Activated naive CD4-positive, alpha-beta T cell treated with anti-CD3 and anti-CD28 coated beads, Interleukin-2, amount 50 U/mL, for 72 hours (primary cell): ENCODE results near the gene EEIG1. TPM values are rescaled to one million over a fixed set of nuclear protein-coding genes. Genes with fewer than 3 reads are reported as not detected.

Experiments used
- ATAC-seq, 2 donors: fragments of 150-1000 bp; cut with Tn5 transposase; 2 replicates each; pipeline ENCODE4 v1.10.0; 2021; ENCODE audit warnings: mild to moderate bottlenecking in 2 of 2, moderate library complexity in 2 of 2
- DNase-seq, 2 donors: peaks; one replicate each; pipeline ENCODE4 v3.0.0; 2021 to 2022; ENCODE audit warnings: low spot score in 2 of 2
- H3K27ac Mint-ChIP-seq, 2 donors: one replicate each; pipeline ENCODE4 v1.8.0; 2022; ENCODE audit warnings: mild to moderate bottlenecking in 2 of 2, mixed read lengths in 2 of 2
- H3K36me3 Mint-ChIP-seq, 2 donors: one replicate each; pipeline ENCODE4 v1.8.0; 2022; ENCODE audit warnings: mixed read lengths in 2 of 2
- H3K9me3 Mint-ChIP-seq, 2 donors: one replicate each; pipeline ENCODE4 v1.8.0; 2022; ENCODE audit warnings: mixed read lengths in 2 of 2
- total RNA-seq, 2 donors: library from RNA; stranded (reverse); gene quantifications; one replicate each; pipeline ENCODE4 v1.2.3, GENCODE V29; 2022

Gene EEIG1
- total RNA-seq, 2 donors from 2014 or later, result 63.1 to 96.5 TPM

- ATAC-seq, result peak in 1 of 2 donors; percentile 19
- H3K9me3 Mint-ChIP-seq, result peaks cover 4 to 5% of the 10 kb centered on the region in 2 donors
- H3K27ac Mint-ChIP-seq, result peak overlapping the region; percentile 87 to 92
- peaks cover 15 to 16% of the 10 kb centered on the region in 2 donors for H3K36me3 Mint-ChIP-seq
- DNase-seq, result no peak
These were observed 25.7 kb upstream of the EEIG1 start for GRCh38 chr9:128006332-128006996.

GRCh38 chr9:128005923-128006322 lies 25.1 kb upstream of the EEIG1 start:
- peak in 1 of 2 donors; percentile 11 for ATAC-seq
- no peak for DNase-seq
- peaks cover 4 to 5% of the 10 kb centered on the region in 2 donors for H3K9me3 Mint-ChIP-seq
- H3K36me3 Mint-ChIP-seq, result peaks cover 15 to 16% of the 10 kb centered on the region in 2 donors
- peak overlapping the region; percentile 87 to 92 for H3K27ac Mint-ChIP-seq

- ATAC-seq (no peak), DNase-seq (no peak)
These were observed 23.3 kb upstream of the EEIG1 start for GRCh38 chr9:128003966-128004604.

GRCh38 chr9:128002959-128003358 lies 22.2 kb upstream of the EEIG1 start:
- ATAC-seq (no peak), DNase-seq (no peak)
- no peak overlapping the region for H3K27ac Mint-ChIP-seq
- H3K36me3 Mint-ChIP-seq, result peaks cover 7% of the 10 kb centered on the region in 2 donors
- peaks cover 2 to 3% of the 10 kb centered on the region in 2 donors for H3K9me3 Mint-ChIP-seq

More at GRCh38 chr9:128003966-128004604, 23.3 kb upstream of the EEIG1 start:
- Mint-ChIP-seq H3K27ac (no peak overlapping the region), H3K36me3 (peaks cover 15 to 16% of the 10 kb centered on the region in 2 donors), H3K9me3 (peaks cover 4 to 5% of the 10 kb centered on the region in 2 donors)

- ATAC-seq (no peak), DNase-seq (no peak)
- no peak overlapping the region for H3K27ac Mint-ChIP-seq
- no peaks in the 10 kb centered on the region for H3K9me3 Mint-ChIP-seq
- no peaks in the 10 kb centered on the region for H3K36me3 Mint-ChIP-seq
These were observed 21.1 kb upstream of the EEIG1 start for GRCh38 chr9:128001779-128002298.

GRCh38 chr9:128001151-128001778 lies 20.5 kb upstream of the EEIG1 start:
- H3K9me3 Mint-ChIP-seq, result no peaks in the 10 kb centered on the region
- DNase-seq (no peak), ATAC-seq (no peak)
- H3K27ac Mint-ChIP-seq, result no peak overlapping the region
- no peaks in the 10 kb centered on the region for H3K36me3 Mint-ChIP-seq

- ATAC-seq, result no peak
- H3K36me3 Mint-ChIP-seq, result no peaks in the 10 kb centered on the region
- no peaks in the 10 kb centered on the region for H3K9me3 Mint-ChIP-seq
- no peak overlapping the region for H3K27ac Mint-ChIP-seq
- no peak for DNase-seq
These were observed 18.7 kb upstream of the EEIG1 start for GRCh38 chr9:127999461-127999860.

- DNase-seq, result no peak
- Mint-ChIP-seq H3K36me3 (no peaks in the 10 kb centered on the region), H3K27ac (no peak overlapping the region), H3K9me3 (no peaks in the 10 kb centered on the region)
- ATAC-seq, result no peak
These were observed 12.9 kb upstream of the EEIG1 start for GRCh38 chr9:127993721-127994120.

GRCh38 chr9:127991757-127992274 lies 11.0 kb upstream of the EEIG1 start:
- DNase-seq (no peak), ATAC-seq (no peak)
- Mint-ChIP-seq H3K9me3 (no peaks in the 10 kb centered on the region), H3K36me3 (no peaks in the 10 kb centered on the region), H3K27ac (peak overlapping the region in 1 of 2 donors; percentile 55)

GRCh38 chr9:127991017-127991756 lies 10.4 kb upstream of the EEIG1 start:
- no peak for DNase-seq
- peak overlapping the region in 1 of 2 donors; percentile 55 for H3K27ac Mint-ChIP-seq
- ATAC-seq, result peak; percentile 29 to 77
- H3K9me3 Mint-ChIP-seq, result no peaks in the 10 kb centered on the region
- no peaks in the 10 kb centered on the region for H3K36me3 Mint-ChIP-seq

- no peak for ATAC-seq
- no peaks in the 10 kb centered on the region for H3K9me3 Mint-ChIP-seq
- no peak for DNase-seq
- no peaks in the 10 kb centered on the region for H3K36me3 Mint-ChIP-seq
- H3K27ac Mint-ChIP-seq, result no peak overlapping the region
These were observed 9.8 kb upstream of the EEIG1 start for GRCh38 chr9:127990554-127990953.

- no peaks in the 10 kb centered on the region for H3K9me3 Mint-ChIP-seq
- ATAC-seq (no peak), DNase-seq (no peak)
- no peak overlapping the region for H3K27ac Mint-ChIP-seq
- H3K36me3 Mint-ChIP-seq, result no peaks in the 10 kb centered on the region
These were observed 8.3 kb upstream of the EEIG1 start for GRCh38 chr9:127989094-127989493.

GRCh38 chr9:127987103-127987614 lies 6.4 kb upstream of the EEIG1 start:
- DNase-seq, result no peak
- H3K36me3 Mint-ChIP-seq, result peaks cover 0 to 4% of the 10 kb centered on the region in 2 donors
- ATAC-seq, result no peak
- no peak overlapping the region for H3K27ac Mint-ChIP-seq
- H3K9me3 Mint-ChIP-seq, result no peaks in the 10 kb centered on the region

GRCh38 chr9:127985011-127985410 lies 4.2 kb upstream of the EEIG1 start:
- no peaks in the 10 kb centered on the region for H3K9me3 Mint-ChIP-seq
- ATAC-seq (no peak), DNase-seq (no peak)
- H3K27ac Mint-ChIP-seq, result peak overlapping the region in 1 of 2 donors; percentile 17
- peaks cover 6 to 10% of the 10 kb centered on the region in 2 donors for H3K36me3 Mint-ChIP-seq

GRCh38 chr9:127983847-127984289 lies 3.1 kb upstream of the EEIG1 start:
- H3K36me3 Mint-ChIP-seq, result peaks cover 15 to 21% of the 10 kb centered on the region in 2 donors
- H3K9me3 Mint-ChIP-seq, result no peaks in the 10 kb centered on the region
- ATAC-seq (no peak), DNase-seq (no peak)
- peak overlapping the region; percentile 34 to 91 for H3K27ac Mint-ChIP-seq

- ATAC-seq, result no peak
- Mint-ChIP-seq H3K36me3 (peaks cover 17 to 22% of the 10 kb centered on the region in 2 donors), H3K9me3 (no peaks in the 10 kb centered on the region), H3K27ac (peak overlapping the region in 1 of 2 donors; percentile 91)
- DNase-seq, result no peak
These were observed 2.1 kb upstream of the EEIG1 start for GRCh38 chr9:127982912-127983311.
